SK-N-MC (cell line): ENCODE data around the gene LGMN.

Source experiments
- DNase-seq: peaks from one replicate; pipeline ENCODE4 v3.0.0-alpha.2; 2011; ENCODE audit warnings: low read depth, low spot score
- H3K27ac ChIP-seq: fragments of 200-600 bp; sonication (generic); 2 replicates; pipeline ENCODE4 v1.5.1; 2016; ENCODE audit warnings: mixed run types
- H3K36me3 ChIP-seq: fragments of 200-600 bp; sonication (generic); 2 replicates; pipeline ENCODE4 v1.6.1; 2017; ENCODE audit warnings: antibody characterized with exemption, low read length, mixed read lengths; ENCODE audit not compliant: insufficient read depth
- H3K4me3 ChIP-seq: fragments of 200-600 bp; sonication (generic); 2 replicates; pipeline ENCODE4 v1.5.1; 2016
- H3K9ac ChIP-seq: fragments of 200-600 bp; sonication (generic); 2 replicates; pipeline ENCODE4 v1.8.0; 2017; ENCODE audit warnings: mixed run types, mixed read lengths; ENCODE audit not compliant: insufficient read length
- H3K9me3 ChIP-seq: fragments of 200-600 bp; sonication (generic); 2 replicates; pipeline ENCODE4 v1.6.1; 2017; ENCODE audit warnings: low read depth, mild to moderate bottlenecking, antibody characterized with exemption, low read length, moderate library complexity, mixed read lengths
- EZH2 ChIP-seq: fragments of 200-600 bp; sonication (generic); IDR thresholded peaks from one replicate; pipeline ENCODE4 v1.6.1; 2017; ENCODE audit warnings: antibody characterized with exemption
- FOXP2 ChIP-seq: optimal IDR thresholded peaks from 2 replicates; pipeline ENCODE3; 2011; ENCODE audit warnings: mild to moderate bottlenecking, moderate library complexity; ENCODE audit not compliant: insufficient read depth; ENCODE audit errors: extremely low read length, control extremely low read depth
- POLR2AphosphoS5 ChIP-seq: IDR thresholded peaks from 2 replicates; pipeline ENCODE4 v1.6.1; 2012; ENCODE audit warnings: mild to moderate bottlenecking, low read depth, low read length, borderline replicate concordance

Gene LGMN

GRCh38 chr14:92701826-92702225, 46.6 kb downstream of the LGMN start:
- H3K36me3 ChIP-seq: no peaks in the 10 kb centered on the region; the same call in 1 of the 2 replicates
- DNase-seq: no peak
- H3K4me3 ChIP-seq: no peak overlapping the region
- H3K27ac ChIP-seq: no peak overlapping the region
- TF ChIP-seq EZH2 (no peak), FOXP2 (no peak), POLR2AphosphoS5 (no peak)
- H3K9me3 ChIP-seq: no peaks in the 10 kb centered on the region
- no peak overlapping the region for H3K9ac ChIP-seq

- H3K27ac ChIP-seq: no peak overlapping the region
- no peak overlapping the region for H3K9ac ChIP-seq
- H3K4me3 ChIP-seq: no peak overlapping the region
- no peak for TF ChIP-seq EZH2
- no peak for TF ChIP-seq FOXP2
- no peak for TF ChIP-seq POLR2AphosphoS5
- H3K36me3 ChIP-seq: no peaks in the 10 kb centered on the region
- H3K9me3 ChIP-seq: no peaks in the 10 kb centered on the region
- DNase-seq: no peak
Observed at GRCh38 chr14:92698393-92698792, 50.0 kb downstream of the LGMN start.

- Histone ChIP-seq H3K9me3 (no peaks in the 10 kb centered on the region), H3K36me3 (no peaks in the 10 kb centered on the region), H3K27ac (no peak overlapping the region), H3K9ac (no peak overlapping the region), H3K4me3 (no peak overlapping the region)
- no peak for DNase-seq
- TF ChIP-seq POLR2AphosphoS5 (no peak), EZH2 (no peak), FOXP2 (no peak)
Observed at GRCh38 chr14:92696366-92696765, 52.1 kb downstream of the LGMN start.

- Histone ChIP-seq H3K4me3 (no peak overlapping the region), H3K27ac (no peak overlapping the region), H3K9me3 (no peaks in the 10 kb centered on the region), H3K9ac (no peak overlapping the region), H3K36me3 (no peaks in the 10 kb centered on the region)
- DNase-seq: no peak
- TF ChIP-seq EZH2 (no peak), POLR2AphosphoS5 (no peak), FOXP2 (no peak)
Observed at GRCh38 chr14:92695562-92695961, 52.9 kb downstream of the LGMN start.

- no peak overlapping the region for H3K9ac ChIP-seq
- DNase-seq: no peak
- no peak overlapping the region for H3K27ac ChIP-seq
- no peaks in the 10 kb centered on the region for H3K36me3 ChIP-seq
- TF ChIP-seq FOXP2 (no peak), POLR2AphosphoS5 (no peak), EZH2 (no peak)
- no peak overlapping the region for H3K4me3 ChIP-seq
- H3K9me3 ChIP-seq: no peaks in the 10 kb centered on the region
Observed at GRCh38 chr14:92694807-92695206, 53.6 kb downstream of the LGMN start.

- Histone ChIP-seq H3K36me3 (no peaks in the 10 kb centered on the region), H3K4me3 (no peak overlapping the region), H3K9ac (no peak overlapping the region), H3K9me3 (no peaks in the 10 kb centered on the region), H3K27ac (no peak overlapping the region)
- TF ChIP-seq POLR2AphosphoS5 (no peak), FOXP2 (no peak), EZH2 (no peak)
- DNase-seq: no peak
Observed at GRCh38 chr14:92693998-92694795, 54.2 kb downstream of the LGMN start.

GRCh38 chr14:92692822-92693226, 55.6 kb downstream of the LGMN start:
- Histone ChIP-seq H3K9ac (no peak overlapping the region), H3K9me3 (no peaks in the 10 kb centered on the region), H3K4me3 (no peak overlapping the region), H3K27ac (no peak overlapping the region), H3K36me3 (no peaks in the 10 kb centered on the region)
- DNase-seq: no peak
- TF ChIP-seq POLR2AphosphoS5 (no peak), EZH2 (no peak), FOXP2 (no peak)

GRCh38 chr14:92690171-92691011, 58.0 kb downstream of the LGMN start:
- no peak overlapping the region for H3K9ac ChIP-seq
- no peak overlapping the region for H3K4me3 ChIP-seq
- TF ChIP-seq EZH2 (no peak), FOXP2 (no peak), POLR2AphosphoS5 (no peak)
- no peak for DNase-seq
- no peaks in the 10 kb centered on the region for H3K36me3 ChIP-seq
- H3K27ac ChIP-seq: no peak overlapping the region
- H3K9me3 ChIP-seq: no peaks in the 10 kb centered on the region
